GM10248 (cell line): Measurements from ENCODE around the gene RIC3.

ENCODE experiments used
- CTCF ChIA-PET: fragments of 300-600 bp; sonication (Branson Sonifier 250); formaldehyde crosslinking; extraction: SDS; loops from one replicate; lab custom pipeline; 2021; ENCODE audit warnings: antibody characterized with exemption; lab: Yijun Ruan, JAX
- POLR2A ChIA-PET: fragments of 350-650 bp; sonication (Branson Sonifier 250); formaldehyde crosslinking; extraction: SDS; loops from one replicate; lab custom pipeline; 2020; ENCODE audit warnings: antibody characterized with exemption; lab: Yijun Ruan, JAX
- DNase-seq: peaks from one replicate; pipeline ENCODE4 v3.0.0; 2012; ENCODE audit errors: extremely low spot score
- CTCF ChIP-seq: IDR thresholded peaks from 2 replicates; pipeline ENCODE4 v1.5.1; 2012; ENCODE audit warnings: mild to moderate bottlenecking, low read depth; ENCODE audit errors: extremely low read depth, missing control alignments, control extremely low read depth

Gene RIC3

DNA sequence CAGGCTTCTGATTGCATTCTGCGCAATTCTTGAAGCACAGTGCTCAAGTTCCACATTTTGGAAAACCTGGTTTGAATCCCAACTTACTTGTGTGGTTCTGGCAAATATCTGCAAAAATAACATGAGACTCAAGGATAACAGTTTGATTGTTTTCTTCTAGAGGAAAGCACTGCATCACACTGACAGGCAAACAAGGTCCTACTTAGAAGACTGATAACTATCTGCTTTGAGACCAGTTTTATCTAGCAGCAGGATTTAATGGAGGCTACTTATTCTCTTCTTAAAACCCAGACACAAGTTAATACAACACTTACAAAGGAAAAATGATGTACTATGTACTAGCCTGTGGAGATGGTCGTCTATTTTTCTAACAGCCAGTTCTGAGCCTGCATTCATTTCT is 41.4 kb downstream of the RIC3 start:
- ChIA-PET POLR2A (no interaction called here), CTCF (interaction anchor here (1.3 kb wide), 1 partner anchor 28 kb away, joined by 3 read pairs; no protein-coding TSS in a partner anchor)
- no peak for DNase-seq
- no peak for TF ChIP-seq CTCF

- no peak for TF ChIP-seq CTCF
- DNase-seq, result no peak
- ChIA-PET POLR2A (no interaction called here), CTCF (interaction anchor here (1.3 kb wide), 1 partner anchor 28 kb away, joined by 3 read pairs; no protein-coding TSS in a partner anchor)
These were observed 42.1 kb downstream of the RIC3 start for GRCh38 chr11:8126649-8127289.

GRCh38 chr11:8122173-8122764 is 46.6 kb downstream of the RIC3 start:
- CTCF ChIA-PET, result interaction anchor here (1.5 to 2.2 kb wide), 2 partner anchors 14 to 23 kb away, joined by 4 to 9 read pairs; no protein-coding TSS in a partner anchor
- POLR2A ChIA-PET, result no interaction called here
- DNase-seq, result no peak
- no peak for TF ChIP-seq CTCF

DNA sequence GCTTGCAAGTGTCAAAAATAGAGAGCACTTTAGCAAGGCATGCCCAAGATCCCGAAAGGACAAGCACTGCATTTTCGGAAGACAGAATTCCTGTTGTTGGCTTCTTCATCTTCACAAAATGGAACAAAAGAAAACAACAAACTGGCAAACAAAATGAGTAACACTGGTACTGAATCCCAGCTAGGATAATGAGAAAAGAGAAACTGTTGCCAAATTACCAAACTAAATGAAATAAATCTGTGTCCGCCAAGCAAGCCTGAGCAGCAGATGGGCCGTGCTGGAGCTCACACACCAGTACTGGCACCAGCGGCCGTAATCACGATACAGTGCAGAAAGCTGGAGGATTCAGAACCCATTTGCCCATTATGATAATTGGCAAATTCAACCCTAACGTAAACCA is 57.2 kb downstream of the RIC3 start:
- ChIA-PET CTCF (interaction anchor here (0.9 to 5.9 kb wide), 3 partner anchors 10 to 17 kb away, joined by 3 to 52 read pairs (median 3); no protein-coding TSS in a partner anchor), POLR2A (no interaction called here)

DNA sequence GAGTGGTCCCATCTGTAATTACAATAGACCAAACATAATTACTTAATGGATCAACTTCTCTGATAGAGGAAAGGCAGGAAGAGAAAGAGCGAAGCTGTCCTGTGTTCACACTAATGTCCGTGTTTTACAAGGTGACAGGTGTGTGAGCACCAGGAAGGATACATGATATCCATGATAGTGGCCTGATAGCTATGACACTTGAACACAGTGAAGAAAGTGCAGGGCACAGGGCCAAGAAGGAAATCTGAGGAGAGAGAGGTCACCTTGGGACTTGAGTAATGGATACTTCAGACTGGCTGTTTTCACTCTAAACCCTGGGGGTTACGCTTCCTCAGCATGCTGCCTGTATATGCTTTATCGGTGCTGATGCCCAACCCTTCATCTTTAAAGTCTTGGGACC is 58.4 kb downstream of the RIC3 start:
- no peak for TF ChIP-seq CTCF
- DNase-seq, result no peak
- CTCF ChIA-PET, result interaction anchor here (1.1 to 5.9 kb wide), 3 partner anchors 11 to 105 kb away, joined by 3 to 52 read pairs (median 3); no protein-coding TSS in a partner anchor
- POLR2A ChIA-PET, result no interaction called here

More for the DNA sequence above, 57.2 kb downstream of the RIC3 start:
- DNase-seq, result no peak
- TF ChIP-seq CTCF, result no peak

GRCh38 chr11:8109675-8110074 is 59.1 kb downstream of the RIC3 start:
- DNase-seq, result no peak
- ChIA-PET POLR2A (no interaction called here), CTCF (interaction anchor here (0.7 to 5.9 kb wide), 8 partner anchors 10 to 107 kb away, joined by 3 to 52 read pairs (median 3); no protein-coding TSS in a partner anchor)
- no peak for TF ChIP-seq CTCF
